A673 (cell line): Measurements from ENCODE around the gene BTC. TPM values are rescaled to one million over a fixed set of nuclear protein-coding genes. Genes with fewer than 3 reads are reported as not detected.

Experiments used
- BruUV-seq: library from RNA; stranded (reverse); fragments of 400-500 nt; replicated peaks from 2 replicates; lab custom pipeline; 2021; lab: Mats Ljungman, UMichigan
- CTCF ChIA-PET: fragments of 300-600 bp; sonication (Branson Sonifier 250); formaldehyde crosslinking; loops from one replicate; lab custom pipeline; 2022; ENCODE audit warnings: antibody characterized with exemption; lab: Charles Lee
- POLR2A ChIA-PET: fragments of 300-600 bp; sonication (Branson Sonifier 250); formaldehyde crosslinking; loops from one replicate; lab custom pipeline; 2022; ENCODE audit warnings: antibody characterized with exemption; ENCODE audit not compliant: low non-redundant PET; lab: Charles Lee
- DNase-seq: peaks from one replicate; pipeline ENCODE4 v3.0.0-alpha.2; 2015; ENCODE audit warnings: low spot score
- H3K27ac ChIP-seq: fragments of 200-600 bp; sonication (generic); 2 replicates; pipeline ENCODE4 v1.5.1; 2016; ENCODE audit warnings: mixed run types, low read depth, mild to moderate bottlenecking, mixed read lengths, antibody characterized with exemption, low read length; ENCODE audit not compliant: poor library complexity, severe bottlenecking
- H3K27me3 ChIP-seq: fragments of 200-600 bp; sonication (generic); replicated peaks from 2 replicates; pipeline ENCODE4 v1.6.1; 2017; ENCODE audit warnings: mixed run types, low read depth, mild to moderate bottlenecking, mixed read lengths, antibody characterized with exemption, low read length; ENCODE audit not compliant: insufficient read depth, poor library complexity
- H3K36me3 ChIP-seq: fragments of 200-600 bp; sonication (generic); 2 replicates; pipeline ENCODE4 v1.6.1; 2016; ENCODE audit warnings: mixed run types, mild to moderate bottlenecking, mixed read lengths, antibody characterized with exemption, low read length; ENCODE audit not compliant: insufficient read depth, poor library complexity, severe bottlenecking
- H3K4me1 ChIP-seq: fragments of 200-600 bp; sonication (generic); 2 replicates; pipeline ENCODE4 v1.6.1; 2017; ENCODE audit warnings: mixed run types, mild to moderate bottlenecking, mixed read lengths, antibody characterized with exemption, low read length; ENCODE audit not compliant: insufficient read depth, poor library complexity, severe bottlenecking
- H3K4me3 ChIP-seq: fragments of 200-600 bp; sonication (generic); 2 replicates; pipeline ENCODE4 v1.5.1; 2016; ENCODE audit warnings: low read depth, mixed run types, mild to moderate bottlenecking, mixed read lengths, low read length; ENCODE audit not compliant: poor library complexity, severe bottlenecking
- H3K9me3 ChIP-seq: fragments of 200-600 bp; sonication (generic); 2 replicates; pipeline ENCODE4 v1.6.1; 2016; ENCODE audit warnings: mixed run types, low read depth, mild to moderate bottlenecking, mixed read lengths, antibody characterized with exemption, low read length; ENCODE audit not compliant: poor library complexity, severe bottlenecking
- EZH2 ChIP-seq: fragments of 200-600 bp; sonication (generic); IDR thresholded peaks from 2 replicates; pipeline ENCODE4 v1.6.1; 2017; ENCODE audit warnings: borderline replicate concordance, low read depth, mild to moderate bottlenecking, mixed read lengths, antibody characterized with exemption, low read length; ENCODE audit not compliant: poor library complexity, severe bottlenecking
- intact Hi-C: fragments of 100-400 bp; cut with micrococcal nuclease; formaldehyde crosslinking; loops from one replicate; pipeline ENCODE4 v1.10.0; 2022; ENCODE audit not compliant: unreplicated experiment
- total RNA-seq: library from RNA; stranded (reverse); gene quantifications from 2 replicates; pipeline ENCODE4 v1.2.3, GENCODE V29; 2021
- TF ChIP-seq, protein P1 (sequence below): fragments of 300-800, 200-600 bp; sonication (generic); conservative IDR thresholded peaks from 2 replicates; pipeline ENCODE4 v1.5.1; 2017; ENCODE audit warnings: low read depth, mild to moderate bottlenecking, antibody characterized with exemption, low read length, moderate library complexity, mixed read lengths

The BTC gene
- total RNA-seq, 1 experiment from 2014 or later = 0.11 TPM

DNA sequence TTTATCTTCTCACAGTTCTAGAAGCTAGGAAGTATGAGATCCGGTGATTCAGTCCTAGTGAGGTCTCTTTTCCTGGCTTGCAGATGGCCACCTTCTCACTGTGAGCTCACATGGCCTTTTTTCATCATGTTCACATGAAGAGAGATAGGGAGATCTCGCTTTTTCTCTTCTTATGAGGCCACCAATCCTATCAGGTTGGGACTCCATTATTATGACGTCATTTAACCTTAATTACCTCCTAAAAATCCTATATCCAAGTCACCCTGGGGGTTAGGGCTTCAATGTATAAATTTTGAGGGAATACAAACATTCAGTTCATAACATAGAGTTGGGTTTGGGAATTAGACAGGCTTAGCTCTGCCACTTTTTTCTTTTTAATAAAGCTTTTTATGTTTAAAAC, 6.0 kb upstream of the BTC start:
- Histone ChIP-seq H3K36me3 (no peaks in the 10 kb centered on the region), H3K27ac (no peak overlapping the region), H3K4me1 (no peaks in the 10 kb centered on the region), H3K27me3 (no peaks in the 10 kb centered on the region), H3K9me3 (no peaks in the 10 kb centered on the region), H3K4me3 (no peak overlapping the region)
- ChIA-PET CTCF (no interaction called here), POLR2A (no interaction called here)
- no peak for DNase-seq
- TF ChIP-seq EZH2 = no peak
- TF ChIP-seq, protein P1, sequence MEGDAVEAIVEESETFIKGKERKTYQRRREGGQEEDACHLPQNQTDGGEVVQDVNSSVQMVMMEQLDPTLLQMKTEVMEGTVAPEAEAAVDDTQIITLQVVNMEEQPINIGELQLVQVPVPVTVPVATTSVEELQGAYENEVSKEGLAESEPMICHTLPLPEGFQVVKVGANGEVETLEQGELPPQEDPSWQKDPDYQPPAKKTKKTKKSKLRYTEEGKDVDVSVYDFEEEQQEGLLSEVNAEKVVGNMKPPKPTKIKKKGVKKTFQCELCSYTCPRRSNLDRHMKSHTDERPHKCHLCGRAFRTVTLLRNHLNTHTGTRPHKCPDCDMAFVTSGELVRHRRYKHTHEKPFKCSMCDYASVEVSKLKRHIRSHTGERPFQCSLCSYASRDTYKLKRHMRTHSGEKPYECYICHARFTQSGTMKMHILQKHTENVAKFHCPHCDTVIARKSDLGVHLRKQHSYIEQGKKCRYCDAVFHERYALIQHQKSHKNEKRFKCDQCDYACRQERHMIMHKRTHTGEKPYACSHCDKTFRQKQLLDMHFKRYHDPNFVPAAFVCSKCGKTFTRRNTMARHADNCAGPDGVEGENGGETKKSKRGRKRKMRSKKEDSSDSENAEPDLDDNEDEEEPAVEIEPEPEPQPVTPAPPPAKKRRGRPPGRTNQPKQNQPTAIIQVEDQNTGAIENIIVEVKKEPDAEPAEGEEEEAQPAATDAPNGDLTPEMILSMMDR = no peak
- intact Hi-C loops = no loop called here
- BruUV-seq = no TSS peak

DNA sequence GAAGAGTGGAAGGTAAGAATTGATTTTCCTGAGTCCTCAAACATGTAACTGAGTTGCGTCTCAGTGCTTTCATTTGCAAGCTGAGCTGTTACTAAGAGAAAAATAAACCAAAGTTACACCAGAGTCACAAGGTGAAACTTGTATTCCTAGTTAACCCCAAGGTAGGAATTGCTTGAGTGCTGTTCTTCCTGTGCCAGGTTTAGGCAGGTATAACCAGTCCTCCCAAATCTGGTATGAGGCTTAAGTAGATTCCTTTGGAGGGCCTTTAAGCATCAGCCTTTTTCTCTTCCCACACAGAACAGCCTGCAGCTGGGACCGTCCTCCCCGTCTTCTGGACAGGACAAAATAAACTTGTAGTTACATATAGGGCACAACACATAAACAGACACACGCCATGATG, 2.3 kb upstream of the BTC start:
- intact Hi-C loops = no loop called here
- Histone ChIP-seq H3K9me3 (no peaks in the 10 kb centered on the region), H3K4me1 (no peaks in the 10 kb centered on the region), H3K27me3 (no peaks in the 10 kb centered on the region), H3K27ac (no peak overlapping the region), H3K4me3 (no peak overlapping the region), H3K36me3 (no peaks in the 10 kb centered on the region)
- POLR2A ChIA-PET = no interaction called here
- CTCF ChIA-PET = no interaction called here
- no TSS peak for BruUV-seq
- TF ChIP-seq, protein P1 = no peak
- no peak for TF ChIP-seq EZH2
- DNase-seq = no peak

DNA sequence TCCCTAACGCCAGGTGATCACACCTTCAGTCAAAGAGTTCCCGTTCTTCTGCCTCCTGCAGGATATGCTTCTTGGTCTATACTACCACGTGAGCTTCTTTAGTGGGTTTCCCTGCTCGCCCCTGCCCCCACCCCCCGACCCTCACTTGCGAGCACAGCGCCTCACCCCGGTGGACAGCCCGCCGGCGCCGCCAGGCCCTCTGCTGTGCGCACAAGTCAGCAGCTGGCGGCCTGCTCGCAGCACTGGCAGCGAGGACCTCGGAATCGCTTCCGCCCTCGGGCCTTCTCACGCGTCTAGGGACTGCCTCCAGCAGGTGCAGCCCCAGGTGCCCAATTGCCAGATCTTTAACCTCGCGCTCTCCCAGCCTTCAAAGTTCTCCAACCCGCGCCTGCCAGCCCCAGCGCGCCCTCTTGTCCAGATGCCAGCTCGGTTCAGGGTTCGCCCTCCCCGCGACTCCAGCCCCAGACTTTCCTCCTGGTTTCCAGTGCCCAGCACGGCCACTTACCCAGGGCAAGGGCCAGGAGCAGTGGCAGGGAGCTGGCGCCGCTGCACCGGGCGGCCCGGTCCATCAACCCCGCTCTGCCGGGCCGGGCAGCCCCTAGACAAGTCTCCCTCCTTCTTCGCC, 454 bp downstream of the BTC start:
- POLR2A ChIA-PET = no interaction called here
- intact Hi-C loops = no loop called here

More for the DNA sequence above, 454 bp downstream of the BTC start:
- DNase-seq = peak; percentile 2
- Histone ChIP-seq H3K9me3 (no peaks in the 10 kb centered on the region), H3K36me3 (no peaks in the 10 kb centered on the region), H3K4me1 (no peaks in the 10 kb centered on the region), H3K27ac (no peak overlapping the region), H3K27me3 (no peaks in the 10 kb centered on the region), H3K4me3 (peak overlapping the region; percentile 46)
- no TSS peak for BruUV-seq
- no peak for TF ChIP-seq EZH2
- TF ChIP-seq, protein P1 = 0 out of 2 replicates have a peak, but pooled peaks have one; percentile 11
- CTCF ChIA-PET = no interaction called here
